ENCODE data around the gene TMEM51.

Gene TMEM51

GRCh38 chr1:15177710-15178166 lies 24.2 kb downstream of the TMEM51 start:
- no peak for DNase-seq (ENCODE audit: low read depth)

GRCh38 chr1:15178571-15179484 lies 25.3 kb downstream of the TMEM51 start:
- DNase-seq (ENCODE audit: low read depth): no peak

GRCh38 chr1:15179485-15179883 lies 25.9 kb downstream of the TMEM51 start:
- DNase-seq (ENCODE audit: low read depth): no peak

GRCh38 chr1:15180189-15180588 lies 26.6 kb downstream of the TMEM51 start:
- no peak for DNase-seq (ENCODE audit: low read depth)

- DNase-seq (ENCODE audit: low read depth): no peak
Measured at GRCh38 chr1:15180945-15181523, 27.5 kb downstream of the TMEM51 start.

- no peak for DNase-seq (ENCODE audit: low read depth)
Measured at GRCh38 chr1:15181564-15181963, 28.0 kb downstream of the TMEM51 start.

GRCh38 chr1:15184436-15185241 lies 31.1 kb downstream of the TMEM51 start:
- no peak for DNase-seq (ENCODE audit: low read depth)

- no peak for DNase-seq (ENCODE audit: low read depth)
Measured at GRCh38 chr1:15185617-15186016, 32.1 kb downstream of the TMEM51 start.

- DNase-seq (ENCODE audit: low read depth): no peak
Measured at GRCh38 chr1:15186073-15186845, 32.7 kb downstream of the TMEM51 start.

GRCh38 chr1:15186846-15187151 lies 33.3 kb downstream of the TMEM51 start:
- no peak for DNase-seq (ENCODE audit: low read depth)

GRCh38 chr1:15187175-15188129 lies 33.9 kb downstream of the TMEM51 start:
- DNase-seq (ENCODE audit: low read depth): no peak

GRCh38 chr1:15188130-15188524 lies 34.6 kb downstream of the TMEM51 start:
- DNase-seq (ENCODE audit: low read depth): no peak

- no peak for DNase-seq (ENCODE audit: low read depth)
Measured at GRCh38 chr1:15188678-15189077, 35.1 kb downstream of the TMEM51 start.

GRCh38 chr1:15189692-15190370 lies 36.3 kb downstream of the TMEM51 start:
- DNase-seq (ENCODE audit: low read depth): no peak

- no peak for DNase-seq (ENCODE audit: low read depth)
Measured at GRCh38 chr1:15191267-15191666, 37.7 kb downstream of the TMEM51 start.

GRCh38 chr1:15191770-15192169 lies 38.2 kb downstream of the TMEM51 start:
- DNase-seq (ENCODE audit: low read depth): no peak

GRCh38 chr1:15192916-15193550 lies 39.5 kb downstream of the TMEM51 start:
- no peak for DNase-seq (ENCODE audit: low read depth)

GRCh38 chr1:15195420-15196052 lies 42.0 kb downstream of the TMEM51 start:
- DNase-seq (ENCODE audit: low read depth): no peak

- no peak for DNase-seq (ENCODE audit: low read depth)
Measured at GRCh38 chr1:15196069-15196468, 42.5 kb downstream of the TMEM51 start.
